GM20000 (cell line): ENCODE data around the gene E2F3.

Experiments
- DNase-seq: peaks from one replicate; pipeline ENCODE4 v3.0.0; 2012; ENCODE audit warnings: low spot score
- TF ChIP-seq, protein P1 (sequence below): IDR thresholded peaks from 2 replicates; pipeline ENCODE4 v1.5.1; 2012; ENCODE audit warnings: mild to moderate bottlenecking, control low read depth; ENCODE audit errors: extremely low read depth, missing control alignments

E2F3 gene

DNA sequence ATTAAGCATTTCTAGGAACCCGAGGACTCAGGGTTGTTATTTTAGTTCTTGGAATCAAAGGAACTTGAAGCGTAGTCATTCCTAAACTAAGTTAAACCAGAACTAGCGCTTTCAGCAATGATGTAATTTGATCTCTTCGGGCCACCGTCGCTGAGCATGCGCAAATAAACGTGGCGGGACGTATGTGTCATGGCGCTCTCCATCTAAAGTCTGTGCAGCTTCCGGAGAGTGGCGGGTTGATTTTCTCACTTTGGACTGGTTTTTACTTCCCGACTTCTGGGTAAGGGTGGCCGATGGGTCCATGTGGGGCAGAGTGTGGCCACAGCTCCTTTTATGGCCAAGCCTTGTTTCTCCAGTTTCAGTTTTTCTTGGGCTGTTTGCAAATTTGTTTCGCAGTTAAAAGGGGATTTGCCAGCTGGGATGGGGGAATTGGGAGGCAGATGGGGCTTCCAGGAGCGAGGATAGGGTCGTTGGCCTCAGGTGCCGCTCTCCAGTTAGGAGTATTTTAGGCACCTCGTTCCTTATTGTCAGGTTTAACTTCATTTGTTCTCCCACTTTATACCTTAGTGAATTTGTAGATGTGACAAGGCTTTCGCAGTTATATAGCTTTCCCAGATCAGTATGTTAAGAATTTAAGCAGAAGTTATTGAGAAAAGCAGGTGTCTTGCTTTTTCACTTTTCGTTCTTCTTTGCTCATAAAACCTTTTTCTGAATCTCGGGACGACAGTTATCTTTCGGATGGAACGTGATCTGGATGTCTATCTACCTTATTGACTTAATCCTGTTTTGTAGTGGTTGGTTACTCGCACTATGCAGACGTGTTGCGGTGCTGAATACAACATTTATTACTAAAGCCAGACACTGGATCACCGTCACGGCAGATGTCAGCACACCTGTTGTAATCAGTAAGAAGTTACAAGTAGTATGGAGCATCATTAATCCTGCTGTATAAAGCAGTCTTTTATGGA lies 132.9 kb downstream of the E2F3 start, which contains the start of gene CDKAL1:
Gene CDKAL1 (plus strand): TSS at position 163 of the 968 bp plus-strand sequence. CDS start 11,894 bp downstream, outside the sequence.
- TF ChIP-seq, protein P1, sequence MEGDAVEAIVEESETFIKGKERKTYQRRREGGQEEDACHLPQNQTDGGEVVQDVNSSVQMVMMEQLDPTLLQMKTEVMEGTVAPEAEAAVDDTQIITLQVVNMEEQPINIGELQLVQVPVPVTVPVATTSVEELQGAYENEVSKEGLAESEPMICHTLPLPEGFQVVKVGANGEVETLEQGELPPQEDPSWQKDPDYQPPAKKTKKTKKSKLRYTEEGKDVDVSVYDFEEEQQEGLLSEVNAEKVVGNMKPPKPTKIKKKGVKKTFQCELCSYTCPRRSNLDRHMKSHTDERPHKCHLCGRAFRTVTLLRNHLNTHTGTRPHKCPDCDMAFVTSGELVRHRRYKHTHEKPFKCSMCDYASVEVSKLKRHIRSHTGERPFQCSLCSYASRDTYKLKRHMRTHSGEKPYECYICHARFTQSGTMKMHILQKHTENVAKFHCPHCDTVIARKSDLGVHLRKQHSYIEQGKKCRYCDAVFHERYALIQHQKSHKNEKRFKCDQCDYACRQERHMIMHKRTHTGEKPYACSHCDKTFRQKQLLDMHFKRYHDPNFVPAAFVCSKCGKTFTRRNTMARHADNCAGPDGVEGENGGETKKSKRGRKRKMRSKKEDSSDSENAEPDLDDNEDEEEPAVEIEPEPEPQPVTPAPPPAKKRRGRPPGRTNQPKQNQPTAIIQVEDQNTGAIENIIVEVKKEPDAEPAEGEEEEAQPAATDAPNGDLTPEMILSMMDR, result no peak
- DNase-seq, result peak; percentile 74

DNA sequence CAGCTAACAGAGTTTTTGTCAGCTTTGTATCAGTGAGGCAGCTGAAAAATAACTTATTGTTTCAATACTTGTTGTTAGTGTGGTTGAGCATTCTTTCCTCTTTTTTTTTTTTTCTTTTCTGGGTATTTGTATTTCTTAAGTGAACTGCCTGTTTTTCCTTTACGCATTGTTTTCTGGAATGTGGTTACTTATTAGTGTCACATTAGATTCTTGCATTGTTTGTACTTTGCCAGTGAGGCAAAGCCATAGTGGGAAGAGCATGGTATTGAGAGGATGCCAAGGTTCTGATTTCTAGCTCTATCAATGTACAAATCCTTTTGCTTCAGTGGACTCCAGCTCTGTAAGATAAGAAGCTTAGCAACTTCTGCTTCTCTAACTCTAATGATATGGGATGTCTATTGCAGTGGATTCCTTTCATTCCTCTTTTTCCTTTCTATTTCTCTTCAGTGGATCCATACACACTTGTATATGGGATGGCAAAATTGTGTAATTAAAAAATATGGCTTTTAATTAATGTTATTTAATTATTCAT lies 136.5 kb downstream of the E2F3 start:
- no peak for DNase-seq
- TF ChIP-seq, protein P1, result no peak

- DNase-seq, result no peak
- TF ChIP-seq, protein P1, result no peak
These were observed 137.2 kb downstream of the E2F3 start for GRCh38 chr6:20538907-20539306.

GRCh38 chr6:20539387-20539786 lies 137.7 kb downstream of the E2F3 start:
- no peak for DNase-seq
- TF ChIP-seq, protein P1, result no peak

- no peak for DNase-seq
- TF ChIP-seq, protein P1, result no peak
These were observed 139.0 kb downstream of the E2F3 start for GRCh38 chr6:20540683-20541082.

DNA sequence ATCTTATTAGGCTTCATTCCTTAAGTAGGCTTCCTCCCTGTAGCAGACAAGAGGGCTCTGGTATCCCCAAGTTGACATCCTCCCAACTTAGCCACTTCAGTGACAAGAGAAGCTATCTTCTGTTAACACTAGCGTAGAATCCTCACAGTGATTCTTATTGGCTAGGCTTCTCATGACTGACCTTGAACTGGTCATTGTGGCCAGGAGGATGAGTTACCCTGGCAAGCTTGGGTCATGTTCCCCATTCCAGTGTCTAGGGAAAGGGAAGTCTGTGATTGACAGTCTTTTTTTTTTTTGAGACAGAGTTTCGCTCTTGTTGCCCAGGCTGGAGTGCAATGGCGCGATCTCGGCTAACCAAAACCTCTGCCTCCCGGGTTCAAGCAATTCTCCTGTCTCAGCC lies 139.7 kb downstream of the E2F3 start:
- TF ChIP-seq, protein P1, result no peak
- DNase-seq, result no peak
